Measurements from ENCODE around the gene OPTN. TPM values are rescaled to one million over a fixed set of nuclear protein-coding genes. Genes with fewer than 3 reads are reported as not detected.

Gene OPTN
- total and polyA plus RNA-seq, 2 of the 8 experiments (the other 6 are each of a cell fraction or from before 2014, with no cell fraction given) = 4.8 to 20.1 TPM

Small RNA genes lying within 50 kb of the gene (small RNA-seq; reads per million reads assigned to genes)
- gene SNRPGP5 (ENCODE audit: insufficient read depth) = not detected

Other genes with a start within 250 kb of the OPTN start
- gene CCDC3, start 98.5 kb upstream of the OPTN start, total RNA-seq (2021; fragmentation: NEBNext Ultra II Directional; extraction: Animal tissue kit (Norgen Biotek cat#: 25700)) = 3.7 and 3.8 TPM in 2 replicates
- gene CCDC3, start 98.5 kb upstream of the OPTN start, polyA plus RNA-seq (2011; rRNA removed) = 3.2 and 3.4 TPM in 2 replicates
- 59.0 and 60.3 TPM in 2 replicates for gene MCM10, start 61.4 kb downstream of the OPTN start, total RNA-seq (2021; fragmentation: NEBNext Ultra II Directional; extraction: Animal tissue kit (Norgen Biotek cat#: 25700))
- 6.8 and 9.8 TPM in 2 replicates for gene MCM10, start 61.4 kb downstream of the OPTN start, polyA plus RNA-seq (2011; rRNA removed)
- gene UCMA, start 134.2 kb downstream of the OPTN start, total RNA-seq (2021; fragmentation: NEBNext Ultra II Directional; extraction: Animal tissue kit (Norgen Biotek cat#: 25700)) = 4.1 and 4.6 TPM in 2 replicates
- 1.2 and 1.8 TPM in 2 replicates for gene UCMA, start 134.2 kb downstream of the OPTN start, polyA plus RNA-seq (2011; rRNA removed)
- 22.7 and 23.2 TPM in 2 replicates for gene PHYH, start 199.9 kb downstream of the OPTN start, total RNA-seq (2021; fragmentation: NEBNext Ultra II Directional; extraction: Animal tissue kit (Norgen Biotek cat#: 25700))
- 22.0 and 22.9 TPM in 2 replicates for gene PHYH, start 199.9 kb downstream of the OPTN start, polyA plus RNA-seq (2011; rRNA removed)
- gene SEPHS1, start 248.1 kb downstream of the OPTN start, total RNA-seq (2021; fragmentation: NEBNext Ultra II Directional; extraction: Animal tissue kit (Norgen Biotek cat#: 25700)) = 633 and 683 TPM in 2 replicates
- 226 and 270 TPM in 2 replicates for gene SEPHS1, start 248.1 kb downstream of the OPTN start, polyA plus RNA-seq (2011; rRNA removed)

Data from H1 (cell line).